MG63 (cell line): ENCODE results near the gene AQP2. TPM values are rescaled to one million over a fixed set of nuclear protein-coding genes. Genes with fewer than 3 reads are reported as not detected.

Source experiments
- DNase-seq: peaks from one replicate; pipeline ENCODE4 v3.0.0-alpha.2; 2020
- H3K27me3 ChIP-seq: fragments of 250-450 bp; sonication (Bioruptor Pico); 2 replicates; pipeline ENCODE4 v1.5.1; 2020; ENCODE audit warnings: mild to moderate bottlenecking, moderate library complexity
- H3K36me3 ChIP-seq: fragments of 250-450 bp; sonication (Bioruptor Pico); 2 replicates; pipeline ENCODE4 v1.5.1; 2020; ENCODE audit warnings: mild to moderate bottlenecking, moderate library complexity
- H3K4me3 ChIP-seq: fragments of 250-450 bp; sonication (Bioruptor Pico); 2 replicates; pipeline ENCODE4 v1.5.1; 2020; ENCODE audit warnings: mild to moderate bottlenecking, moderate library complexity
- H3K9me3 ChIP-seq: fragments of 250-450 bp; sonication (Bioruptor Pico); 2 replicates; pipeline ENCODE4 v1.5.1; 2020; ENCODE audit warnings: mild to moderate bottlenecking, moderate library complexity
- total RNA-seq: library from RNA; depleted of rRNA; stranded (reverse); fragments of >200 nt; shearing (Covaris generic); gene quantifications from 2 replicates; pipeline ENCODE4 v1.2.3, GENCODE V29; 2014; ENCODE audit warnings: low replicate concordance

AQP2 gene
- total RNA-seq, 1 experiment from 2014 or later = not detected

DNA sequence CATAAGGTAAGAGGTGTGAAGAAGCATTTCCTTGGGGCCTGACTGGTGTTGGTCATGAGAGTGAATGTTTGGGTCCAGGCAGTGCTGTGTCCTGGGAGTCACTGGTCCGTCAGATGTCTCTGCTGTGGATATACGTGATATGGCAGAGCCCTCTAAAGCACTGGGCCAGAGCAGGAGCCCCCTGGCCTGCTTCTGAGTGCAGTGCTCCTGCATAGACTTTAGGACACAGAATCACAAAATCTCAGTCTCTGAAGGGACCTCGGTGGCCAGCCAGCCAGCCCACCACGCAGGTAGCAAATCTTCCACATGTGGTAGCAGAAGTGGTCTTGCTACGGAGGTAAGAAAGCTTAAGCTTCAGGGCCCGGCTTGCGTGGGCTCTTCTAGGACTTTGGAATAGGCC is 18.5 kb upstream of the AQP2 start:
- Histone ChIP-seq H3K9me3 (no peaks in the 10 kb centered on the region), H3K36me3 (no peaks in the 10 kb centered on the region), H3K27me3 (no peaks in the 10 kb centered on the region), H3K4me3 (no peak overlapping the region)
- DNase-seq = no peak

DNA sequence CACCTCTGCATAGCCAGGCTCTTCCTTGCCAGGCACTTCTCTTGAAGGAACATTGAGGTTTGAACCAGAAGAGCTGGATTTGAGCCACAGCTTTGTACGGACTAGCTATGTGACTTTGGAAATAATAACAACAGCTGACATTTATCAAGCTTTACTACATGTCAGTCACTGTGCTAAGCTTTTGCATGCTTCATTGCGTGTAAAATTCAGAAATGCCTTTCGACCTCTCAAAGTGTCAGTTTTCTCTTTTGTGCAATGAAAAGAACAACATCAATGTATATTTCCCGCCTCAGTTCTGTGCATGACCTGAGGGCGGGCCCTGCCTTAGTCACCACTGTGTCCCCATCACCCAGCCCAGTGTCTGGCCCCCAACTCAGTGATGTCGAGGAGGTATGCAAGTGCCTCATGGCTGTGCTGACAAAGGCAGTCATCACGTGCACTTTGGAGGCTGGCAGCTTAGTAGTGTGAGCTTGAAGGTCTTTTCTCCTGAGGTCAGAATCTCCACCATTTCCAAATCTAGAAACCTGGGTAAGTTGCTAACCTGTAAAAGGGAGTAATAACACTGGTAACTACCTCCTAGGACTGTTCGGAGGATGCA is 17.9 kb upstream of the AQP2 start:
- Histone ChIP-seq H3K9me3 (no peaks in the 10 kb centered on the region), H3K27me3 (no peaks in the 10 kb centered on the region), H3K4me3 (no peak overlapping the region), H3K36me3 (no peaks in the 10 kb centered on the region)
- no peak for DNase-seq

DNA sequence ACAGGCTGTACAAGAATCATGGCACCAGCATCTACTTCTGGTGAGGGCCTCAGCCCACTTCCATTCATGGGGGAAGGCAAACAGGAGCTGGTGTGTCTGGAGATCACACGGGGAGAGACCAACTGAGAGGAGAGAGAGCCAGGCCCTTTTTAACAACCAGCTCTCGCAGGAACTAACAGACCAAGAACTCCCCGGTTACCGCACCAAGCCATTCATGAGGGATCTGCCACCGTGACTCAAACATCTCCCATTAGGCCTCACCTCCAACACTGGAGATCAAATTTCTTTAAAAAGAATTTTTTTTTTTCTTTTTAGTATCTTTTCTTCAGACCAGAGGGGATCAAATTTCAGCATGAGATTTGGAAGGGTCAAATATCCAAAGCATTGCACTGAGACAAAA is 16.7 kb upstream of the AQP2 start:
- Histone ChIP-seq H3K27me3 (no peaks in the 10 kb centered on the region), H3K9me3 (no peaks in the 10 kb centered on the region), H3K36me3 (no peaks in the 10 kb centered on the region), H3K4me3 (no peak overlapping the region)
- no peak for DNase-seq

DNA sequence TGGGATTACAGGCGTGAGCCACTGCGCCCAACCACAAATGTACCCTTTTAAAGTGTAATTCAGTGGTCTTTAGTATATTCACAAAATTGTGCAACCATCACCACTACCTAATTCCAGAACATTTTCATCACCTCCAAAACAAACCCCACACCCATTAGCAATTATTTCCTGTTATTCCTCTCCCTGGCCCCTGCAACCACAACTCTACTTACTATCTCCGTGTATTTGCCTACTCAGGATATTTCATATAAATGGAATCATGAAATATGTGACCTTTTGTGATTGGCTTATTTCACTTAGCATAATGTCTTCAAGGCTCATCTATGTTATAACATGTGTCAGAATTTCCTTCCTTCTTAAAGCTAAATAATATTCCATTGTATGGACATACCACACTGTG is 16.0 kb upstream of the AQP2 start:
- no peaks in the 10 kb centered on the region for H3K27me3 ChIP-seq
- DNase-seq = no peak
- no peaks in the 10 kb centered on the region for H3K9me3 ChIP-seq
- no peak overlapping the region for H3K4me3 ChIP-seq
- no peaks in the 10 kb centered on the region for H3K36me3 ChIP-seq

DNA sequence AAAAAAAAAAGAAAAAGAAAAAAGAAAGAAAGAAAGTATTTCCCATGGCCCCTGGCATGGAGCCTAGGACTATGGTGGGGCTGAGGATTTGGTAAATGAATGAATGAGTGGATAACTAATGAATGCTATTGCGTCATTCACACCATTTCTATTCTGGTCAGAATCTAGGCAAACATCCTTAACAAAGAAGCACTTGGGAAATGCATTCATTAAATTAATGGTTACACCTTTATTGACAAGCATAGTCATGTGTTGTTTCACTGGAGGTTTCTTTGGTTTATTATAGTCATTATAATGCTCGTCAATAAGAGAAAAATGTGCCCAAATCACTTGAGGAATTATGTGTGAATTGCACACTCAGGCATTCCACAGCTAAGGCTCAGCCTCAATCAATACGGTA is 13.6 kb upstream of the AQP2 start:
- no peaks in the 10 kb centered on the region for H3K36me3 ChIP-seq
- DNase-seq = no peak
- H3K4me3 ChIP-seq = no peak overlapping the region
- H3K9me3 ChIP-seq = no peaks in the 10 kb centered on the region
- no peaks in the 10 kb centered on the region for H3K27me3 ChIP-seq

DNA sequence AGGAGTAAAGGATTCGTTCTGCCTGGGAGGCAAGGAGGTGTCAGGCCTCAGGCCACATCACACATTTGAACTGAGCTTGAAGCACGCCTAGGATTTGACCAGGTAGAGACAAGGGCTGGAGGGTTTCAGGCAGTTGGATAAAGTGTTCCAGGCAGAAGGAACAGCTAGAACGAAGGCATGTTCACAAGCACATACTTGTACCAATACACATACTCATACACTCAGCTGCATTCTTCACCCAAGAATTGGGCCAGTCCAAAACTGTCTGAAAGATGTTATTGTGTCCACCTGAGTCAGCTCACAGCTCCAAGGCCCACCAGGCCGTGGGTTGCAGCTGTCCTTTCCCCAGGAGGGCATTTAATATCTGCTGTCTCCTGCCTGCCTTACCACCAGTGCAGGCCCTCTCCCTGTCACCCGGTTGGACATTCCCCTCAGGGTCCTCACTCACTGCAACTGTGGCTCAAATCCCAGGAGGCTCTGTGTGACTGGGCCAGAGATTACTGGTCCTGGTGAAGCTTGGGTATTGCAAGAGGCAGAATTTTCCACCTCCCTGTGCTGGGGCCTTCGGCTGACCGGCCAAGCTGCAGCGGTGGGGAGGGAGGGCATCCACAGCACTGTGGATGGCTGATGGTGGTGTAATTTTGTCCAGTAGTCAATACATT is 12.8 kb upstream of the AQP2 start:
- Histone ChIP-seq H3K9me3 (no peaks in the 10 kb centered on the region), H3K4me3 (no peak overlapping the region), H3K36me3 (no peaks in the 10 kb centered on the region), H3K27me3 (no peaks in the 10 kb centered on the region)
- DNase-seq = no peak

DNA sequence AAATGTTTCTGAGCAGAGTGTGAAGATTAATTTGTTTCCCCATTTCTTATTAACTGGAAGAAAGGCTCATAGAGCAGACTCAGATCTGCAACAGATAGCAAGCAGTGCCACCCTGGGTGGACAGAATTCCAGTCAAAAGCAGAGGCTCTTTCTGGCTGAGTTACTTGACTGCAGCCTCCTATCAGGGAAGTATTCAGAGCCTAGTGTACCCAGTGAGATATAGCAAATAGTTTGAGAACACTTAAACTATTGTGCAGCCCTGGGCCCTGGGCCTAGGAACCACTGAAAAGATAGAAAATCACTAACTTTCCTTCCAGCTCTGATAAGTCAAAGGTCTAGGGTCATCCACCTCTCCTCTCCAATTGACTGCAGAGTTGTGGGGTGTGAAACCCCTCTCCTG is 11.2 kb upstream of the AQP2 start:
- Histone ChIP-seq H3K9me3 (no peaks in the 10 kb centered on the region), H3K36me3 (no peaks in the 10 kb centered on the region), H3K27me3 (no peaks in the 10 kb centered on the region), H3K4me3 (no peak overlapping the region)
- no peak for DNase-seq

DNA sequence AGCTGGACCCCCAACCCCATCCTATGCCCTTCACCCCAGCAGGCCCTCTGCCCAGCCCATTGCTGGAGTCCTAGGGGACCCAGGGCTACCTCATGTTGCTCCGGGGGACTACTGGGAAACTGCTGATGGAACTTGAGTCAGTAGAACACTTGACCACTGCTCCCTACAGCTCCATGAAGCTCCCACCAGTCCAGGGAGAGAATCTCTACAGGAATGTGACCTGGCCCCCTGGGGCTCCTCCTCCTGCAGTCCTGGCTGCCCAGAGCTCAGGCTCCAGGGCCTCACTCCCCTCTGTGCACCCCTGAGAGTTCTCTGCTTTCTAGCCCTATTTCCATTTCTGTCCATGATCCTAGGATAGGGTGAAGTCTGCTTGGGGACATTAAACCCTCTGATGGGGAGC is 10.8 kb upstream of the AQP2 start:
- H3K4me3 ChIP-seq = no peak overlapping the region
- no peak for DNase-seq
- H3K36me3 ChIP-seq = no peaks in the 10 kb centered on the region
- H3K9me3 ChIP-seq = no peaks in the 10 kb centered on the region
- no peaks in the 10 kb centered on the region for H3K27me3 ChIP-seq

DNA sequence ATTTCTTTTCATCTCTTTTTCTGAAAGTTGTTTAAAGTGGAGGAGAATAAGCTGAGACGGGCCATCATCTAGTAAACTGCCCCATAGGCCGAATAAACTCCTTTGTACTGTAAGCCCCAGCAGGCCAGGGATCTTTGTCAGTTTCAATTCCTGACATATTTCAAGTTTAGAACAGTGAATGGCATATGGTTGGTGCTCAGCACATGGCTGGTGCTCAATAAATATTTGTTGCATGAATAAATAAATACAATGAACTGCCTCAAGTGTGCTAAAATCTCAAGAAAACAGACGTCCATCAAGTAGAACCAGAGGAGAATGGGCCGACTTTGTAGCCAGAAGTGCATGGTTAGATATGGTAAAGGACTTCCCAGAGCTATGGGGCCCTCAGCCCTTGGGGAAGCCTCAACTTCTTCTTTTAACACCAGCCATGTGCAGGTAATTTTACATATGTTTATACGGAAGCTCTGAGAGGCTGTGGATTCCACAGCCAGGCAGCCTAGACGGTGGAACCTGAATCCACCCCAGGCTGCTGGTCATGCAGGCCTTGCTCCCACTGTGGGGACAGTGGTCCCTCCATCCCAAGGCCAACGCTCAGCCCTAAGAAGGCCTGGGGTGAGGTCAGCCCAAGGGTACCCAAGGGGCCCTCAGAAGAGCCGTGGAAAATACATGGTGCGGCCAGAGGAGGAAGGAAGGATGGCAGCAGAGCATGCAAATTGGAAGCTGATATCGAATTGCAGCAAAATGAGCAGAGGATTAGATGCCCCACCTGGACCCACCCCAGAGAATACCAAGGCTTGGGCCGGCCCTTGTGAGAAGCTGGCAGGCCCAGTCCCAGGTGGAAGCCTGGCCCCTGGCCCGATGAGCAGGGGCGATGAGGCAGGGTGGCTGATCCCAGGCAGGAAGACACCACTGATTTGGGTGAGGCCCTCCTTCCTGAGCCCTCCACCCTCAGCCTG is 8.7 kb upstream of the AQP2 start:
- no peak for DNase-seq
- H3K4me3 ChIP-seq = no peak overlapping the region

DNA sequence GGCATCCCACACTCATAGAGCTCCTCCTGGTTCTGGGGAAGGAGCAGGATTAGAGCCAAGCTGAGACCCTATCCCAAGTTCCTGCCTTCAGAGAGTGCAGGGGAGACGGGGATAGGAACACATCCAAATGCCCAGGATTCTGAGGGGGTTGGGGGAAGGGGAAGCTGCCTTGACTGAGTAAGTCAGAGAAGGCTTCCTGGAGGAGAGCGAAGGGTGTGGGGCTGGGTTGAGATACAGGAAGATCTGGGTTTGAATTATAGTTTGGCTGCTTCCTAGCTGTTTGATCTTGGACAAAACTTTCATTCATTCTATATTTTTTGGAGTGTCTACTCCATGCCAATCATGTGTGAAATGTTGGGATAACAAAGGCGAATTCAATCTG is 8.0 kb upstream of the AQP2 start:
- no peak for DNase-seq
- no peaks in the 10 kb centered on the region for H3K27me3 ChIP-seq
- H3K4me3 ChIP-seq = no peak overlapping the region
- no peaks in the 10 kb centered on the region for H3K36me3 ChIP-seq
- no peaks in the 10 kb centered on the region for H3K9me3 ChIP-seq

More for the DNA sequence above, 8.7 kb upstream of the AQP2 start:
- no peaks in the 10 kb centered on the region for H3K36me3 ChIP-seq
- H3K9me3 ChIP-seq = no peaks in the 10 kb centered on the region
- no peaks in the 10 kb centered on the region for H3K27me3 ChIP-seq

DNA sequence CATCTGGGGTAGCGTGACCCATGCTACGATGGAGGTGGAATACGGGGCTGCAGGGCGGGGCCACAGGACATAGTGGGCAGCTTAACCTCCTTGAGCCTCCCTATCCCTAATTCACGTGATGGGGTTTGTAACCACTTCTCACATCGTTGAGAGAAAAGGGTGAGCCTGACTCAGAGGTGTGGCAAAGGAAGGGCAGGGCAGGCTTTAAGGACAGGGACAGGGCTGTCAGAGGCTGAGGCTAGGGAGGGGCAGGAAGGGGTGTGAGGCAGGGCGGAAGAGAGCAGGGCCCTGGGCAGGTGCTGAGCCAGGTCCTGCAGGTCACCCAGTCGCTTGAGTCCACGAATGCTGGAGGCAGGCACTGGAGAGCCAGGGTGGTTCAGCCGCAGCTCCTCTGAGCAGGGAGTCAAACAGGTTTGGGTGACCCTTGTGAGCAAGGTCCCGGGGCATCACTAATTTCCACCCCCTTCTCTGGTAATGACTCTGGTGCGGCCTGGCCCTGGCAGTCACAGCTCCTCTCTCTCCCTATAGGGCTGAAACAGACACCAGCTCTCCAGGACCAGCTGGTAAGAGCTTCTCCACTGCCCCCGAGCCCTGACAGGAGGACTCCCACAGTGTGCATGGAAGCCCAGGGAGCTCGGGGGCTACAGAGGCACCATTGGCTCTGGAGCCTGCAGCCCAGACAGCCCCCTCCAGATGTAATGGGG is 7.5 kb upstream of the AQP2 start:
- Histone ChIP-seq H3K36me3 (no peaks in the 10 kb centered on the region), H3K27me3 (no peaks in the 10 kb centered on the region), H3K4me3 (no peak overlapping the region), H3K9me3 (no peaks in the 10 kb centered on the region)
- no peak for DNase-seq

DNA sequence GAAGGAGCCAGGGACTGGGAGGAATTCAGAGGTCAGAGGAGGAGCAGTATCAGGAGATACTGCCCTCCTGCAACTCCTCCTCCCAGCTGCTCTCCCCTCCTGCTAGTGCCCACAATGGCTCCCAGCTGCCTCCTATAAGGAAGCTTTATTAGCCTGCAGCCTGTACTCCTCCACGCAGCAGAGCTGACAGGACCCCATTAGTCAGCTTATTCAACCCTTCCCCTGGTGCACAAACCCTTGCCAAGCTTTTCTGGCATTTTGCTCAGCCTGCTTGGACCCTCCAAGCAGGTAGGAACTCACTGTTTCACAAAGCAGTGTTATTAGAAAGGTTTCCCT is 6.9 kb upstream of the AQP2 start:
- DNase-seq = no peak
- H3K9me3 ChIP-seq = no peaks in the 10 kb centered on the region
- H3K36me3 ChIP-seq = no peaks in the 10 kb centered on the region
- H3K27me3 ChIP-seq = no peaks in the 10 kb centered on the region
- H3K4me3 ChIP-seq = no peak overlapping the region

DNA sequence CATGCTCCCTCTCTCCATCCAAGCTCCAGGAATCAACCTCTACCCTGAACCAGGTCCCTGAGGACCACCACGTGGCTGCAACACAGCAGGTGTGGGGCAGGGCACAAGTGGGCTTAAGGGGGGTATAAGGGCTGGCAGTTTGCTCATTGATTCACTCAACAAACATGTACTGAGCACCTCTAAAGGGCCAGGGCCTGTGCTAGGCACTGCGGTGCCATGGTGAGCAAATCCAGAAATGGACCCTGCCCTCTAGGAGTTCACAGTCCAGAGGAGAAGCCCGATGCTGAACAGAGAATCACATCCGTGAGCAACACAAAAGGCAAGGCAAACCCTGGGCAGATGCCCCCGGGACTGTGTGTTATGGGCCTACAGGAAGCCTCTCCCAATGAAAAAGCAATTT is 6.5 kb upstream of the AQP2 start:
- H3K9me3 ChIP-seq = no peaks in the 10 kb centered on the region
- H3K27me3 ChIP-seq = no peaks in the 10 kb centered on the region
- no peak for DNase-seq
- H3K36me3 ChIP-seq = no peaks in the 10 kb centered on the region
- H3K4me3 ChIP-seq = no peak overlapping the region

DNA sequence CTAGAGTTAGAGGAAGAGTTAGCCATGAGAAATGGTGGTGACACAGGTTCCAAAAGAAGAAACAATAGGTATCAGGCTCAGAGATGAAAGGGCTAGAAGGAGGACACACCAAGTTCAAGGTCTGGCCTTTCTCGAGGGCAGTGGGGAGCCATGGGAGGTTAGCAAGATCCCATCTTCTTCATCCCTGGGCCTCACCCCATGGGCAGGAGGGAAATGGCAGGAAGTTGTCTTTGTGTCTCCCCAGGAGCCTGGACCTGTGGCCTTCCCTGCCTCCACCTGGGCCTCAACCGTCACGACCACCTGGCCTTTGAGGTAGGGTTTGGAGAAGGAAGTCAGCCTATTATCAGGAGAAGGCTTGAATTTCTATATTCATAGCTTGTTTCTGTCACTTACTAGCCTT is 5.8 kb upstream of the AQP2 start:
- DNase-seq = no peak
- H3K36me3 ChIP-seq = no peaks in the 10 kb centered on the region
- no peak overlapping the region for H3K4me3 ChIP-seq
- no peaks in the 10 kb centered on the region for H3K9me3 ChIP-seq
- H3K27me3 ChIP-seq = no peaks in the 10 kb centered on the region

DNA sequence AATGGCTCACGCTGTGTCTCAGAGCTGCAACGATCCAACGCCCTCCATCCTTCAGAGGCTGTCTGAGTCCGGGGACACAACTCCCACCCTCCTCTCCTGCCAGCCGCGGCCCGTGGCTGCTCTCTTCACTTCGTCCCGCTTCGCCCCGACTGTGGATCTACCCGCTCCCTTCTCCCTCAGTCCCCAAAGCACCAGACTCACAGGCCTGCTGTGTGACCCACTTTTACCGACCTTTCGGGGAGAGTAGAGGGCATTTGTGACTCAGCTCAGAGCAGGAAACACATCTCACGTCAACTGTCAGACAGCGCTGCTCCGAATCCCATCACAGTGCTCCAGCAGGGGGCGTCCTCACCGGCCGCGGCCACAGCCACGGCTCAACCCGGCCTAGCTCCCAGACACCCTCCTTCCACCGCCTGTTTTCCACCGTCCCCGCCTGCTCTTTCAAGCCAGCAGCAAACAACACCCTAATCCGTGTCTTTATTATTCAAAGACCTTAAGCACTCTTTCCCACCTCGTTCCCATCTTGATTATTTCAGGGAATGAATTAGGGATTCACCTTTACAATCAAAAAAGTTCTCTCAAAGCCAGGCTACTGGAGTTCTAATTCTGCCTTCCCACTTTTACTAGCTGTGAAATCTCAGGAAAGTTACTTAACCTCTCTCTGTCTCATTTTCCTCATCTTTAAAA is 5.0 kb upstream of the AQP2 start:
- Histone ChIP-seq H3K4me3 (peak overlapping the region; percentile 14; the same call in 1 of the 2 replicates), H3K27me3 (no peaks in the 10 kb centered on the region), H3K9me3 (no peaks in the 10 kb centered on the region), H3K36me3 (no peaks in the 10 kb centered on the region)
- peak; percentile 85 for DNase-seq

DNA sequence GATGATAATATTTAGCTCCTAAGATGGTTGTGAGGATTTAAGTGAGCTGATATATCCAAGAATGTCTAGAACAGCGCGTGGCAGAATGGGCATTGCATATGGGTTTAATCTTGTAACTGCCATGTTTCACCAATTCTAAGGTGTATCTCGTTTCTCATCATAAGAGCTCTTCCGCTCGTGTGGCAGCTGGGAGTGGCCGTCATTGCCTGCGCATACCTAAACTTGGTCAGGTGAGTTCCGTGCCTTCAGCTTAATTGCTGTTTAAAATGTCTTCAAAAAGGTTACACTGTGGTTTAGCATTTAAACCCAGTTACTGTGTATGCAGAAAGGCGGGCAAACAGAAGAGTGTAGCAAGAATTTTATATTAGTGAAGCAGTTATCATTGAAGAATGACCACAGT is 4.5 kb upstream of the AQP2 start:
- Histone ChIP-seq H3K36me3 (no peaks in the 10 kb centered on the region), H3K27me3 (no peaks in the 10 kb centered on the region), H3K9me3 (no peaks in the 10 kb centered on the region), H3K4me3 (no peak overlapping the region)
- DNase-seq = no peak

DNA sequence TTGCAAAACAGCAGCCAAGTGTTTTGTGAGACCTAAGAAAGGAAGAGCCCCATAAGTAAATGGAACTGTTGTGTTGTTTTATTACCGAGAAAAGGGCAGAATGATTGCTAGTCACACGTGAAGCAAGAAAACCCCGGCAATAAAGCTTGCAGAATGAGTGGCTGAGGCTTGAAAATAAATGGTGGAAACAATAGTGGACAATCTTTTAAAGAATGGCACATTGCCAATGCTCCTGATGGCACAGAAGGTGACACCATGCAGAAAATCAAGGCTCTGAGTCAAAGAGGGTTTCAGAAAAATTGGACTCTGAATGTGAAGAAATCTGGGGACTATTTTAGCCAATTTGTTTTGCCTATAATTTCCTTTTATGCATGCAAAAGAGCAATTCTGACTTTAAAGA is 4.0 kb upstream of the AQP2 start:
- Histone ChIP-seq H3K9me3 (no peaks in the 10 kb centered on the region), H3K4me3 (no peak overlapping the region), H3K27me3 (no peaks in the 10 kb centered on the region), H3K36me3 (no peaks in the 10 kb centered on the region)
- no peak for DNase-seq
